ENCODE measurements around the gene PTRH2. TPM values are rescaled to one million over a fixed set of nuclear protein-coding genes. Genes with fewer than 3 reads are reported as not detected.
"Not testable (repeated sequence)": the region's sequence is repeated elsewhere in the genome, so short reads cannot be mapped to it uniquely, and the experiment has no call there.

The PTRH2 gene
- total RNA-seq, 2 donors from 2014 or later: 8.9 to 30.0 TPM

DNA sequence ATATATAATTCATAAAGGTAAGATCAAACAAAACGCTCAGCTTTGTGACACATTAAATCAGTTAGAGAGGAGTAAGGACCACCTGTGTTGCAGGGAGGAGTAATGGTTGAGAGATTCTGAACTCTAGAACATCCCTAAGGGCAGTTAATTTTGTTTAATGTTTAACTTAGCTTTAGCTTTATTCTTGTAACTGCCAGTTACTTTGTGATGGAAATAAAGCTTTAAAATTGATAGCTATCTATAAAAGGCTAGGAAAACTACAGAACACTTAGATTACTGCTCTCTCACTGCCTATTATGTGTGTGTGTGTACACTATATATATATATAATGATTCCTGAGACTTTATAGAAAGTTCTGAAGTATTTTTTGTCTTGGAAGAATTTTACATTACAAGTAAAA is 37.8 kb downstream of the PTRH2 start:
- H3K4me3 ChIP-seq: no peak overlapping the region
- DNase-seq (ENCODE audit: low spot score) (no peak), ATAC-seq (ENCODE audit: insufficient number of reproducible peaks, low FRiP score, low read depth) (no peak)
- peaks cover 19 to 23% of the 10 kb centered on the region in 2 donors for H3K4me1 ChIP-seq (ENCODE audit: control insufficient read depth in 1 of 2, low read depth in 2 of 2)
- H3K36me3 ChIP-seq: peaks cover 24% of the 10 kb centered on the region
- TF ChIP-seq, protein P1, sequence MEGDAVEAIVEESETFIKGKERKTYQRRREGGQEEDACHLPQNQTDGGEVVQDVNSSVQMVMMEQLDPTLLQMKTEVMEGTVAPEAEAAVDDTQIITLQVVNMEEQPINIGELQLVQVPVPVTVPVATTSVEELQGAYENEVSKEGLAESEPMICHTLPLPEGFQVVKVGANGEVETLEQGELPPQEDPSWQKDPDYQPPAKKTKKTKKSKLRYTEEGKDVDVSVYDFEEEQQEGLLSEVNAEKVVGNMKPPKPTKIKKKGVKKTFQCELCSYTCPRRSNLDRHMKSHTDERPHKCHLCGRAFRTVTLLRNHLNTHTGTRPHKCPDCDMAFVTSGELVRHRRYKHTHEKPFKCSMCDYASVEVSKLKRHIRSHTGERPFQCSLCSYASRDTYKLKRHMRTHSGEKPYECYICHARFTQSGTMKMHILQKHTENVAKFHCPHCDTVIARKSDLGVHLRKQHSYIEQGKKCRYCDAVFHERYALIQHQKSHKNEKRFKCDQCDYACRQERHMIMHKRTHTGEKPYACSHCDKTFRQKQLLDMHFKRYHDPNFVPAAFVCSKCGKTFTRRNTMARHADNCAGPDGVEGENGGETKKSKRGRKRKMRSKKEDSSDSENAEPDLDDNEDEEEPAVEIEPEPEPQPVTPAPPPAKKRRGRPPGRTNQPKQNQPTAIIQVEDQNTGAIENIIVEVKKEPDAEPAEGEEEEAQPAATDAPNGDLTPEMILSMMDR (IDR thresholded peaks at IDR 0.05): no peak
- no peaks in the 10 kb centered on the region for H3K27me3 ChIP-seq (replicated peaks; ENCODE audit: insufficient read depth)
- H3K9me3 ChIP-seq: no peaks in the 10 kb centered on the region
- peak overlapping the region; percentile 31 to 82 for H3K27ac ChIP-seq

DNA sequence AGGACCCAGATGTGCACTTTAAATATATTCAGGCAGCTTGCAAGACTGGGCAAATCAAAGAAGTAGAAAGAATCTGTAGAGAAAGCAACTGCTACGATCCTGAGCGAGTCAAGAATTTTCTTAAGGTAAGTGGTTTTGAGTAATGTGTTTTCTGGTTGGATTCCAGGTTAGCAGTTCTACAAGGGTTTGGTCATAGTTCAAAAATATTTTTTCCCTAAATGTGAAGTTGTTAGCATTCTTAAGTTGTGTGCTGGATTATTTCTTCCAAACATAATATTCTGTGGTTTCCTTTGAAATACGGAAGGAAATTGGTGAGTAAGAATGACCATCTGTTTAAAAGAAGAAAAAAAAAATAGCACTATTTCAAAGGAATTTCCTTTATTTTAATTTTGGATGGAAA is 38.4 kb downstream of the PTRH2 start:
- Histone ChIP-seq H3K4me3 (peak overlapping the region; percentile 3), H3K27ac (peak overlapping the region; percentile 31 to 82), H3K9me3 (no peaks in the 10 kb centered on the region), H3K27me3 (replicated peaks; ENCODE audit: insufficient read depth) (no peaks in the 10 kb centered on the region), H3K4me1 (ENCODE audit: control insufficient read depth in 1 of 2, low read depth in 2 of 2) (peaks cover 19 to 23% of the 10 kb centered on the region in 2 donors), H3K36me3 (peaks cover 23% of the 10 kb centered on the region)
- no peak for DNase-seq (ENCODE audit: low spot score)
- TF ChIP-seq, protein P1 (IDR thresholded peaks at IDR 0.05): no peak
- peak; percentile 70 for ATAC-seq (ENCODE audit: insufficient number of reproducible peaks, low FRiP score, low read depth)

DNA sequence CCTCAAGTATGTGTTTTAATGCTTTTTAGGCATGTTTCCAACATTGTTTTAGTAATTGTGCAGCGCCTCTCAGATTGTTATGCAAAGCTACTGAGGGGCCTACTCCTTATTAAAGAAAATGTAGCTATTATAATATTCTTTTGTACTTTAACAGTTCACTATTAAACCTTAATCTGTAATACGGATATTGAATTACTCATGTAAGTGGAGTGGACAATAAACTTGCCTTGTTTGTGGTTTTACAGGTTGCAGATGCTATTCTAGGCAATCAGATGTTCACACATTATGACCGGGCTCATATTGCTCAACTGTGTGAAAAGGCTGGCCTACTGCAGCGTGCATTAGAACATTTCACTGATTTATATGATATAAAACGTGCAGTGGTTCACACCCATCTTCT is 41.0 kb downstream of the PTRH2 start:
- no peak overlapping the region for H3K27ac ChIP-seq
- H3K36me3 ChIP-seq: peaks cover 38% of the 10 kb centered on the region
- DNase-seq (ENCODE audit: low spot score): no peak
- H3K27me3 ChIP-seq (replicated peaks; ENCODE audit: insufficient read depth): no peaks in the 10 kb centered on the region
- H3K4me1 ChIP-seq (ENCODE audit: control insufficient read depth in 1 of 2, low read depth in 2 of 2): peaks cover 19 to 23% of the 10 kb centered on the region in 2 donors
- H3K9me3 ChIP-seq: no peaks in the 10 kb centered on the region
- TF ChIP-seq, protein P1 (IDR thresholded peaks at IDR 0.05): no peak
- ATAC-seq (ENCODE audit: insufficient number of reproducible peaks, low FRiP score, low read depth): no peak
- H3K4me3 ChIP-seq: no peak overlapping the region

- not testable (repeated sequence) for H3K9me3 ChIP-seq; H3K4me3 ChIP-seq; H3K27me3 ChIP-seq (replicated peaks; ENCODE audit: insufficient read depth); DNase-seq (ENCODE audit: low spot score); ATAC-seq (ENCODE audit: insufficient number of reproducible peaks, low FRiP score, low read depth); H3K4me1 ChIP-seq (ENCODE audit: control insufficient read depth in 1 of 2, low read depth in 2 of 2); H3K27ac ChIP-seq
- H3K36me3 ChIP-seq: peaks cover 69% of the 10 kb centered on the region
Measured at GRCh38 chr17:59656624-59657023, 50.6 kb downstream of the PTRH2 start.

DNA sequence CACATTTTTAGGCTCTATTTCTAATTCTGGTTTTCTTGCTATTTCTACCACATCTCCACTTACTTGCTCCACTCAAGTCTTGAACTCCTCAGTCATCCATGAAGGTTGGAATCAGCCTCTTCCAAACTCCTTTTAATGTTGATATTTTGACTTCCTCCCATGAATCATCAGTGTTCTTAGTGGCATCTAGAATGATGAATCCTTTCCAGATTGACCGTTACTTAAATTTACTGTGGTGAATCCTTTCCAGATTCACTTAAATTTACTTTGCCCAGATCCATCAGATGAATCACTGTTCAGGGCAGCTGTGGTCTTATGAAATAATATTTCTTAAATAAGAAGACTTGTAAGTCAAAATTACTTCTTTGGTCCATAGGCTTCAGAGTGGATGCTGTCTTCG is 55.1 kb downstream of the PTRH2 start:
- ATAC-seq (ENCODE audit: insufficient number of reproducible peaks, low FRiP score, low read depth) (no peak), DNase-seq (ENCODE audit: low spot score) (no peak)
- Histone ChIP-seq H3K27me3 (replicated peaks; ENCODE audit: insufficient read depth) (no peaks in the 10 kb centered on the region), H3K27ac (no peak overlapping the region), H3K4me1 (ENCODE audit: control insufficient read depth in 1 of 2, low read depth in 2 of 2) (peaks cover 0 to 14% of the 10 kb centered on the region in 2 donors), H3K9me3 (no peaks in the 10 kb centered on the region), H3K36me3 (peaks cover 56% of the 10 kb centered on the region), H3K4me3 (no peak overlapping the region)
- TF ChIP-seq, protein P1 (IDR thresholded peaks at IDR 0.05): no peak

DNA sequence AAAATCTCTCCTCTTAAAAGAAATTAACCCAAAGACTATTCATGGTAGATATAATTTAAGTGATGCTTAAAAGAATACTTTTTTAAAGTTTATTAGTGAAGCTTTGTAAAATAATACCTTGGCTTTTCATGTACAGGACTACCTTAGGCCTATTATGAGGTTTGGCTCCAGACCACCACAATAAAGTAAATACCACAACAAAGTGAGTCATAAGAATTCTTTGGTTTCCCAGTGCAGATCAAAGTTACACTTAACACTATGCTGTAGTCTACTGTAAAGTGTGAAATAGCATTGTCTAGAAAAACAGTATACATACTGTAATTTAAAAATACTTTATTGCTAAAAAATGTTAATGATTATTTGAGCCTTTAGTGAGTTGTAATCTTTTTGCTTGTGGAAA is 55.9 kb downstream of the PTRH2 start:
- Histone ChIP-seq H3K4me1 (ENCODE audit: control insufficient read depth in 1 of 2, low read depth in 2 of 2) (peaks cover 5 to 22% of the 10 kb centered on the region in 2 donors), H3K27ac (no peak overlapping the region), H3K9me3 (no peaks in the 10 kb centered on the region), H3K4me3 (no peak overlapping the region), H3K27me3 (replicated peaks; ENCODE audit: insufficient read depth) (no peaks in the 10 kb centered on the region), H3K36me3 (peaks cover 51% of the 10 kb centered on the region)
- no peak for DNase-seq (ENCODE audit: low spot score)
- no peak for ATAC-seq (ENCODE audit: insufficient number of reproducible peaks, low FRiP score, low read depth)
- TF ChIP-seq, protein P1 (IDR thresholded peaks at IDR 0.05): no peak
